ENCODE measurements around the gene INTS3.

The INTS3 gene

DNA sequence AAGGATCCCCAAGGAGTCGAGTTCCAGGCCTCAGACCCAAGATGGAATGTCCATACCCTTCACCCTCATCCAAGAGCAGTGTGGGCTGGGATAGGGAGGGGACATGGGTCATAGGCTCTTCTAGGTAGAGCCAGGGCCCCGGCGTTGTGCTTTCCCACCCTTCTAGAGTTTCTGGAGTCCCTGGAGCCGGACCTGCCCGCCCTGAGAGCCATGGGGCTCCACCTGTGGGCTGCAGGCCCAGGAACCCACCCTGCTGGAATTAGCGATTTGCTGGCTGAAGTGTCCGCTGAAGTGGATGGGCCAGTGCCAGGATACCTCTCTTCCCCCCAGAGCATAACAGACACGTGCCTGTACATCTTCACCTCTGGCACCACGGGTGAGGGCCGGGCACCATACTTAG, 48.5 kb downstream of the INTS3 start:
- H3K9ac ChIP-seq (ENCODE audit: insufficient read length, low read depth): peak overlapping the region; percentile 57
- DNase-seq (ENCODE audit: low read depth, low spot score): no peak
- H3K4me1 ChIP-seq (ENCODE audit: insufficient read depth, insufficient read length): peaks cover 32% of the 10 kb centered on the region
- no peaks in the 10 kb centered on the region for H3K27me3 ChIP-seq (ENCODE audit: insufficient read depth, insufficient read length)
- H3K4me3 ChIP-seq (ENCODE audit: insufficient read length, low read depth): peak overlapping the region; percentile 69
- H3K9me3 ChIP-seq (ENCODE audit: insufficient read depth, low read length): no peaks in the 10 kb centered on the region
- TF ChIP-seq YY1 (IDR thresholded peaks at IDR 0.05; ENCODE audit: insufficient read depth, insufficient read length) (no peak), SUZ12 (IDR thresholded peaks at IDR 0.05; ENCODE audit: extremely low read depth, insufficient read depth, insufficient read length) (no peak), ZNF274 (IDR thresholded peaks at IDR 0.05; ENCODE audit: low read depth, low read length) (no peak)
- H3K36me3 ChIP-seq (ENCODE audit: insufficient read depth, insufficient read length, low read length): peaks cover 50% of the 10 kb centered on the region

DNA sequence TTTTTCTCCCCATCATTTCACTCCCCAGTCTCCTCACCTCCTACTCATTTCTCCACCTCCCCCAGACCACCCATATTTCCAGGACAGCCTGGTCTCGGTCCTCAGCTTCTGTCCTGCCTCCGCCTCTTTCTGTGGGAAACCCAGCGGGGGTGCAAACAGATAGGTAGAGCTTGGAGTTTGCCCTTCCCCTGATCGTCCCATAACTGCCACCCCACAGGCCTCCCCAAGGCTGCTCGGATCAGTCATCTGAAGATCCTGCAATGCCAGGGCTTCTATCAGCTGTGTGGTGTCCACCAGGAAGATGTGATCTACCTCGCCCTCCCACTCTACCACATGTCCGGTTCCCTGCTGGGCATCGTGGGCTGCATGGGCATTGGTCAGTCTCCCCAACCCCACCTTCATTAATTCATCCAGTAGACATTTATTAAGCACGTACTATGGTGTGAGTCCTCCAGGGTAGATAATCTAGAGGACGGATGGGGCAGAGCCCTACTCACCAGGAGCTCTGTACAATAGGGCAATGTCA, 49.1 kb downstream of the INTS3 start:
- Histone ChIP-seq H3K4me1 (ENCODE audit: insufficient read depth, insufficient read length) (peaks cover 28% of the 10 kb centered on the region), H3K36me3 (ENCODE audit: insufficient read depth, insufficient read length, low read length) (peaks cover 44% of the 10 kb centered on the region), H3K27me3 (ENCODE audit: insufficient read depth, insufficient read length) (no peaks in the 10 kb centered on the region), H3K9me3 (ENCODE audit: insufficient read depth, low read length) (no peaks in the 10 kb centered on the region), H3K9ac (ENCODE audit: insufficient read length, low read depth) (peak overlapping the region; percentile 57), H3K4me3 (ENCODE audit: insufficient read length, low read depth) (no peak overlapping the region)
- TF ChIP-seq SUZ12 (IDR thresholded peaks at IDR 0.05; ENCODE audit: extremely low read depth, insufficient read depth, insufficient read length): no peak
- TF ChIP-seq YY1 (IDR thresholded peaks at IDR 0.05; ENCODE audit: insufficient read depth, insufficient read length): no peak
- TF ChIP-seq ZNF274 (IDR thresholded peaks at IDR 0.05; ENCODE audit: low read depth, low read length): no peak
- DNase-seq (ENCODE audit: low read depth, low spot score): no peak

GRCh38 chr1:153777648-153778047, 49.8 kb downstream of the INTS3 start:
- Histone ChIP-seq H3K36me3 (ENCODE audit: insufficient read depth, insufficient read length, low read length) (peaks cover 37% of the 10 kb centered on the region), H3K27me3 (ENCODE audit: insufficient read depth, insufficient read length) (no peaks in the 10 kb centered on the region), H3K9me3 (ENCODE audit: insufficient read depth, low read length) (no peaks in the 10 kb centered on the region), H3K4me1 (ENCODE audit: insufficient read depth, insufficient read length) (peaks cover 26% of the 10 kb centered on the region), H3K9ac (ENCODE audit: insufficient read length, low read depth) (no peak overlapping the region), H3K4me3 (ENCODE audit: insufficient read length, low read depth) (no peak overlapping the region)
- TF ChIP-seq SUZ12 (IDR thresholded peaks at IDR 0.05; ENCODE audit: extremely low read depth, insufficient read depth, insufficient read length) (no peak), ZNF274 (IDR thresholded peaks at IDR 0.05; ENCODE audit: low read depth, low read length) (no peak), YY1 (IDR thresholded peaks at IDR 0.05; ENCODE audit: insufficient read depth, insufficient read length) (no peak)
- DNase-seq (ENCODE audit: low read depth, low spot score): no peak

DNA sequence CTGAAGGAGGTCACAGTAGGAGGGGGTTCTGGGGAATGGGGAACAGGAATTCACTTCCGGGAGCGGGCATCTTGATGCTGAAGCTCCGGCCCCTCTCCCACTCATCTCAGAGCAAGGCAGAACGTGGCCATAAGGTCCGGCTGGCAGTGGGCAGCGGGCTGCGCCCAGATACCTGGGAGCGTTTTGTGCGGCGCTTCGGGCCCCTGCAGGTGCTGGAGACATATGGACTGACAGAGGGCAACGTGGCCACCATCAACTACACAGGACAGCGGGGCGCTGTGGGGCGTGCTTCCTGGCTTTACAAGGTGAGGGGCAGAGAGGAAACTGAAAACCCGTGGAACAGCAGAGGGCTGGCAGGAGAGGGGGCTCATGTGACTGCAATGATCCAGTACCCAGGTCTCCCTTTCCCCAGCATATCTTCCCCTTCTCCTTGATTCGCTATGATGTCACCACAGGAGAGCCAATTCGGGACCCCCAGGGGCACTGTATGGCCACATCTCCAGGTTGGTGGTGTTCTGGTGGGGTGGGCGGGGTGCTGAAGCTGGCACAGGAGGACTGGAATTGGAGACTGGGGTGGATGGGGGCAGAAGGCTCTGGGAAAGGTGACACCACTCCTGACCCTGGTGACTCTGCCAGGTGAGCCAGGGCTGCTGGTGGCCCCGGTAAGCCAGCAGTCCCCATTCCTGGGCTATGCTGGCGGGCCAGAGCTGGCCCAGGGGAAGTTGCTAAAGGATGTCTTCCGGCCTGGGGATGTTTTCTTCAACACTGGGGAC, 50.4 kb downstream of the INTS3 start:
- Histone ChIP-seq H3K4me3 (ENCODE audit: insufficient read length, low read depth) (no peak overlapping the region), H3K9ac (ENCODE audit: insufficient read length, low read depth) (no peak overlapping the region), H3K27me3 (ENCODE audit: insufficient read depth, insufficient read length) (no peaks in the 10 kb centered on the region), H3K9me3 (ENCODE audit: insufficient read depth, low read length) (no peaks in the 10 kb centered on the region), H3K36me3 (ENCODE audit: insufficient read depth, insufficient read length, low read length) (peaks cover 31% of the 10 kb centered on the region), H3K4me1 (ENCODE audit: insufficient read depth, insufficient read length) (peaks cover 24% of the 10 kb centered on the region)
- TF ChIP-seq SUZ12 (IDR thresholded peaks at IDR 0.05; ENCODE audit: extremely low read depth, insufficient read depth, insufficient read length) (no peak), YY1 (IDR thresholded peaks at IDR 0.05; ENCODE audit: insufficient read depth, insufficient read length) (no peak), ZNF274 (IDR thresholded peaks at IDR 0.05; ENCODE audit: low read depth, low read length) (no peak)
- no peak for DNase-seq (ENCODE audit: low read depth, low spot score)

DNA sequence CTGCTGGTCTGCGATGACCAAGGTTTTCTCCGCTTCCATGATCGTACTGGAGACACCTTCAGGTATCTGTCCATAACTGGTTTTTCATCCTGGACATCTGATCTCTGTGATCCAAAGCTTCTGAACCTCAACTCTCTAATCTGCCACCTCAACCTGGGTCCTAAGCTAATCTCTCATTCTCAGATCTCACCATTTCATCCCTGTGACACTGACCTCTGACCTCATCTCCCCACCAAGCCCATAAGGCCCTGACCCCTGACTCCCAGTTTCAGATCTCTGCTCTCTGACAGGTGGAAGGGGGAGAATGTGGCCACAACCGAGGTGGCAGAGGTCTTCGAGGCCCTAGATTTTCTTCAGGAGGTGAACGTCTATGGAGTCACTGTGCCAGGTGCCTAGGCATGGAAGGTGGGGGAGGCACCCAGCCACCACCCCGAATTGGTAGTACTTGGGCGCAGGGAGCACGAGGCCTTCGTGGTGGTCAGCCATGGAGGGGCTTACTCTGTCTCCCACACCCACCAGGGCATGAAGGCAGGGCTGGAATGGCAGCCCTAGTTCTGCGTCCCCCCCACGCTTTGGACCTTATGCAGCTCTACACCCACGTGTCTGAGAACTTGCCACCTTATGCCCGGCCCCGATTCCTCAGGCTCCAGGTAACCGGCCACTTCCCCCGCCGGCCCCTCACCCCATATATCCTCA, 51.1 kb downstream of the INTS3 start:
- DNase-seq (ENCODE audit: low read depth, low spot score): no peak
- no peak overlapping the region for H3K9ac ChIP-seq (ENCODE audit: insufficient read length, low read depth)
- peaks cover 19% of the 10 kb centered on the region for H3K4me1 ChIP-seq (ENCODE audit: insufficient read depth, insufficient read length)
- peaks cover 24% of the 10 kb centered on the region for H3K36me3 ChIP-seq (ENCODE audit: insufficient read depth, insufficient read length, low read length)
- no peaks in the 10 kb centered on the region for H3K27me3 ChIP-seq (ENCODE audit: insufficient read depth, insufficient read length)
- no peak for TF ChIP-seq SUZ12 (IDR thresholded peaks at IDR 0.05; ENCODE audit: extremely low read depth, insufficient read depth, insufficient read length)
- TF ChIP-seq ZNF274 (IDR thresholded peaks at IDR 0.05; ENCODE audit: low read depth, low read length): no peak
- no peak for TF ChIP-seq YY1 (IDR thresholded peaks at IDR 0.05; ENCODE audit: insufficient read depth, insufficient read length)
- no peak overlapping the region for H3K4me3 ChIP-seq (ENCODE audit: insufficient read length, low read depth)
- no peaks in the 10 kb centered on the region for H3K9me3 ChIP-seq (ENCODE audit: insufficient read depth, low read length)

DNA sequence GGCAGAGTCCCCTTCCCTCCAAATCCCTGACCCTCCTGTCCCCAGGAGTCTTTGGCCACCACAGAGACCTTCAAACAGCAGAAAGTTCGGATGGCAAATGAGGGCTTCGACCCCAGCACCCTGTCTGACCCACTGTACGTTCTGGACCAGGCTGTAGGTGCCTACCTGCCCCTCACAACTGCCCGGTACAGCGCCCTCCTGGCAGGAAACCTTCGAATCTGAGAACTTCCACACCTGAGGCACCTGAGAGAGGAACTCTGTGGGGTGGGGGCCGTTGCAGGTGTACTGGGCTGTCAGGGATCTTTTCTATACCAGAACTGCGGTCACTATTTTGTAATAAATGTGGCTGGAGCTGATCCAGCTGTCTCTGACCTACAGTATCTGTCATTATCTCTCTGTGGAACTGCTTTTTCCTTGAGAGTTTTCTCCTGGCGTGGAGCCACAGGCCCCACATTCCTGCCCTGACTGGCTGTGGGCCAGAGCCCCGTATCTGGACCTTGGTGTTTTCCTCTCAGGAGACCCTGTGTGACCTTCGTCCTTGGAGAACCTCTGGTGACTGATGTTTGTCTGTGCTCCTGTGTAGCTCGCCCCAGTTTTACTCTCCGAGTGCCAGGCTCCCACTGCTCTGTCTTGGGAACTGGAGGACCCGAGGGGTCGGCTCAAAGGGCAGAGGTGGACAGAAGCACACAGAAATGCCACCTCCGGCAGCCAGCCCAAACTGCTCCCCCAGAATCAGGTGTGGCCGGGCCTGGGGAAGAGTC, 52.1 kb downstream of the INTS3 start:
- Histone ChIP-seq H3K36me3 (ENCODE audit: insufficient read depth, insufficient read length, low read length) (peaks cover 19% of the 10 kb centered on the region), H3K9me3 (ENCODE audit: insufficient read depth, low read length) (no peaks in the 10 kb centered on the region), H3K4me1 (ENCODE audit: insufficient read depth, insufficient read length) (peaks cover 16% of the 10 kb centered on the region), H3K9ac (ENCODE audit: insufficient read length, low read depth) (no peak overlapping the region), H3K4me3 (ENCODE audit: insufficient read length, low read depth) (no peak overlapping the region), H3K27me3 (ENCODE audit: insufficient read depth, insufficient read length) (no peaks in the 10 kb centered on the region)
- TF ChIP-seq YY1 (IDR thresholded peaks at IDR 0.05; ENCODE audit: insufficient read depth, insufficient read length): no peak
- TF ChIP-seq ZNF274 (IDR thresholded peaks at IDR 0.05; ENCODE audit: low read depth, low read length): no peak
- no peak for TF ChIP-seq SUZ12 (IDR thresholded peaks at IDR 0.05; ENCODE audit: extremely low read depth, insufficient read depth, insufficient read length)
- no peak for DNase-seq (ENCODE audit: low read depth, low spot score)
